Stimulated activated CD8-positive, alpha-beta memory T cell treated with anti-CD3 and anti-CD28 coated beads, Interleukin-7, amount 100 ng/mL, for 24 hours (primary cell): ENCODE data around the gene RUNX2.

ENCODE experiments used
- DNase-seq: peaks from one replicate; pipeline ENCODE4 v3.0.0-alpha.2; 2020; ENCODE audit warnings: low read depth

The RUNX2 gene

GRCh38 chr6:45617441-45617840 lies 289.3 kb downstream of the RUNX2 start:
- DNase-seq = no peak

GRCh38 chr6:45618259-45618658 lies 290.1 kb downstream of the RUNX2 start:
- no peak for DNase-seq

GRCh38 chr6:45619211-45619760 lies 291.2 kb downstream of the RUNX2 start:
- no peak for DNase-seq

- no peak for DNase-seq
Measured at GRCh38 chr6:45619994-45620471, 291.9 kb downstream of the RUNX2 start.

- no peak for DNase-seq
Measured at GRCh38 chr6:45624228-45624627, 296.1 kb downstream of the RUNX2 start.

- DNase-seq = no peak
Measured at GRCh38 chr6:45625191-45625664, 297.1 kb downstream of the RUNX2 start.

- DNase-seq = no peak
Measured at GRCh38 chr6:45626087-45626891, 298.2 kb downstream of the RUNX2 start.

- no peak for DNase-seq
Measured at GRCh38 chr6:45630314-45630713, 302.2 kb downstream of the RUNX2 start.

GRCh38 chr6:45630801-45631200 lies 302.7 kb downstream of the RUNX2 start:
- no peak for DNase-seq

- DNase-seq = no peak
Measured at GRCh38 chr6:45631396-45631795, 303.3 kb downstream of the RUNX2 start.

- DNase-seq = no peak
Measured at GRCh38 chr6:45633272-45633908, 305.3 kb downstream of the RUNX2 start.

- no peak for DNase-seq
Measured at GRCh38 chr6:45634231-45634630, 306.1 kb downstream of the RUNX2 start.

- no peak for DNase-seq
Measured at GRCh38 chr6:45635284-45635867, 307.2 kb downstream of the RUNX2 start.

- DNase-seq = no peak
Measured at GRCh38 chr6:45637056-45637455, 308.9 kb downstream of the RUNX2 start.

- no peak for DNase-seq
Measured at GRCh38 chr6:45637611-45638257, 309.6 kb downstream of the RUNX2 start.

- DNase-seq = no peak
Measured at GRCh38 chr6:45640081-45640491, 312.0 kb downstream of the RUNX2 start.

- DNase-seq = no peak
Measured at GRCh38 chr6:45640811-45641210, 312.7 kb downstream of the RUNX2 start.

- DNase-seq = no peak
Measured at GRCh38 chr6:45642331-45643125, 314.4 kb downstream of the RUNX2 start.

- no peak for DNase-seq
Measured at GRCh38 chr6:45643126-45643525, 315.0 kb downstream of the RUNX2 start.

GRCh38 chr6:45644720-45645119 lies 316.6 kb downstream of the RUNX2 start:
- DNase-seq = no peak

GRCh38 chr6:45645302-45645701 lies 317.2 kb downstream of the RUNX2 start:
- DNase-seq = no peak
